Neuronal stem cell (in vitro differentiated cells): ENCODE data around the gene ADRA2C.
A peak's percentile ranks its signal among the peaks of the same experiment; 100 is the strongest.

Source experiments
- DNase-seq: peaks from one replicate; pipeline ENCODE4 v3.0.0-alpha.2; 2013; ENCODE audit warnings: low spot score
- H2AFZ ChIP-seq: one replicate; pipeline ENCODE4 v1.6.1; 2013; ENCODE audit warnings: mild to moderate bottlenecking, low read length, inconsistent platforms
- H2AK5ac ChIP-seq: 2 replicates; pipeline ENCODE4 v1.6.1; 2013; ENCODE audit warnings: low read depth, mild to moderate bottlenecking, inconsistent platforms, low read length, moderate library complexity, mixed read lengths
- H2BK120ac ChIP-seq: 2 replicates; pipeline ENCODE4 v1.6.1; 2013; ENCODE audit warnings: low read depth, mild to moderate bottlenecking, inconsistent platforms, low read length, moderate library complexity, mixed read lengths
- H2BK12ac ChIP-seq: one replicate; pipeline ENCODE4 v1.6.1; 2013; ENCODE audit warnings: low read length, inconsistent platforms
- H2BK15ac ChIP-seq: 2 replicates; pipeline ENCODE4 v1.6.1; 2013; ENCODE audit warnings: mild to moderate bottlenecking, low read length, inconsistent platforms, mixed read lengths
- H2BK5ac ChIP-seq: one replicate; pipeline ENCODE4 v1.6.1; 2013; ENCODE audit warnings: inconsistent platforms, mild to moderate bottlenecking, low read length, moderate library complexity
- H3K14ac ChIP-seq: one replicate; pipeline ENCODE4 v1.6.1; 2013; ENCODE audit warnings: low read length, inconsistent platforms
- H3K18ac ChIP-seq: 2 replicates; pipeline ENCODE4 v1.6.1; 2013; ENCODE audit warnings: low read length, inconsistent platforms
- H3K23ac ChIP-seq: 2 replicates; pipeline ENCODE4 v1.6.1; 2013; ENCODE audit warnings: low read depth, mild to moderate bottlenecking, mixed read lengths, low read length, inconsistent platforms; ENCODE audit not compliant: poor library complexity
- H3K27ac ChIP-seq: replicated peaks from 3 replicates; pipeline ENCODE4 v1.5.1; 2013; ENCODE audit warnings: low read length, inconsistent platforms
- H3K27me3 ChIP-seq, 3 experiments: 2 replicates each; pipeline ENCODE4 v1.6.1; 2013; ENCODE audit warnings: low read length in 3 of 3, mild to moderate bottlenecking in 2 of 3, inconsistent platforms in 1 of 3, low read depth in 1 of 3, mixed read lengths in 1 of 3, moderate library complexity in 1 of 3; ENCODE audit not compliant: control insufficient read depth in 3 of 3, insufficient read depth in 3 of 3
- H3K36me3 ChIP-seq, 2 donors: replicated peaks in 1 of 2; 2 replicates each; pipeline ENCODE4 v1.6.1; 2013; ENCODE audit warnings: low read length in 2 of 2; ENCODE audit not compliant: control insufficient read depth in 2 of 2, insufficient read depth in 2 of 2
- H3K4ac ChIP-seq: 2 replicates; pipeline ENCODE4 v1.6.1; 2013; ENCODE audit warnings: inconsistent platforms, mild to moderate bottlenecking, low read length, moderate library complexity
- H3K4me1 ChIP-seq, 2 donors: 1 replicate in 1 of 2; 2 replicates in 1 of 2; pipeline ENCODE4 v1.6.1; 2013; ENCODE audit warnings: low read length in 2 of 2, low read depth in 1 of 2; ENCODE audit not compliant: control insufficient read depth in 2 of 2, insufficient read depth in 1 of 2
- H3K4me2 ChIP-seq: one replicate; pipeline ENCODE4 v1.6.1; 2013; ENCODE audit warnings: mild to moderate bottlenecking, low read length, inconsistent platforms; ENCODE audit not compliant: insufficient read depth, poor library complexity, severe bottlenecking
- H3K4me3 ChIP-seq, 2 donors: 2 replicates each; pipeline ENCODE4 v1.5.1; 2013; ENCODE audit warnings: low read length in 2 of 2, mild to moderate bottlenecking in 2 of 2, inconsistent platforms in 1 of 2, moderate library complexity in 1 of 2
- H3K79me1 ChIP-seq: one replicate; pipeline ENCODE4 v1.6.1; 2013; ENCODE audit warnings: low read depth, mild to moderate bottlenecking, inconsistent platforms, low read length, moderate library complexity
- H3K9ac ChIP-seq: one replicate; pipeline ENCODE4 v1.6.1; 2013; ENCODE audit warnings: mild to moderate bottlenecking, low read depth, low read length, inconsistent platforms; ENCODE audit not compliant: poor library complexity
- H3K9me3 ChIP-seq, 2 donors: replicated peaks in 1 of 2; 2 replicates each; pipeline versions ENCODE3 to v1.6.1; 2013; ENCODE audit warnings: low read length in 2 of 2, mild to moderate bottlenecking in 2 of 2, inconsistent platforms in 1 of 2, low read depth in 1 of 2, mixed read lengths in 1 of 2, moderate library complexity in 1 of 2; ENCODE audit not compliant: control insufficient read depth in 2 of 2, insufficient read depth in 1 of 2
- H4K8ac ChIP-seq: one replicate; pipeline ENCODE4 v1.6.1; 2013; ENCODE audit warnings: low read depth, mild to moderate bottlenecking, inconsistent platforms, low read length, moderate library complexity
- H4K91ac ChIP-seq: one replicate; pipeline ENCODE4 v1.6.1; 2013; ENCODE audit warnings: low read length, low read depth, mild to moderate bottlenecking, inconsistent platforms; ENCODE audit not compliant: poor library complexity
- WGBS, 2 donors: extraction: QIAGEN DNeasy Blood & Tissue Kit; methylation state at CpG; one replicate each; pipeline ENCODE4 v1.1.7; 2013; ENCODE audit warnings: missing lambda C conversion rate in 2 of 2, mixed read lengths in 1 of 2; ENCODE audit not compliant: insufficient read length in 2 of 2, insufficient replicate concordance in 1 of 2; ENCODE audit errors: extremely low coverage in 2 of 2; 5-methylcytosine and 5-hydroxymethylcytosine counted together

ADRA2C gene

GRCh38 chr4:3816983-3817960 is 51.1 kb downstream of the ADRA2C start:
- Histone ChIP-seq H3K9me3 (peaks cover 0 to 3% of the 10 kb centered on the region in 2 donors), H2BK5ac (peak overlapping the region; percentile 71), H3K14ac (peak overlapping the region; percentile 59), H3K79me1 (no peaks in the 10 kb centered on the region), H3K4me2 (no peak overlapping the region), H2BK15ac (peak overlapping the region; percentile 51), H3K4ac (no peak overlapping the region), H2AFZ (no peak overlapping the region), H3K4me1 (peaks cover 0 to 13% of the 10 kb centered on the region in 2 donors), H3K23ac (no peak overlapping the region), H4K91ac (no peak overlapping the region), H3K9ac (no peak overlapping the region), H2AK5ac (peak overlapping the region; percentile 64), H2BK12ac (no peak overlapping the region), H3K27ac (no peak overlapping the region), H3K4me3 (no peak overlapping the region), H2BK120ac (no peak overlapping the region), H3K18ac (peak overlapping the region; percentile 25), H4K8ac (no peak overlapping the region), H3K27me3 (peaks cover 0 to 6% (median 0%) of the 10 kb centered on the region in 3 experiments), H3K36me3 (no peaks in the 10 kb centered on the region)
- WGBS, 2 donors, result no CpG with 5 or more reads among the region's 12 CpGs
- DNase-seq, result no peak
